DND-41 (cell line): ENCODE results near the gene NFATC2.

Experiments
- ATAC-seq: fragments of 200-7000 bp; cut with Tn5 transposase; 3 replicates; pipeline ENCODE4 v1.9.1; 2021; ENCODE audit warnings: low read depth; ENCODE audit not compliant: insufficient read depth
- DNase-seq: peaks from one replicate; pipeline ENCODE4 v3.0.0-alpha.2; 2020
- H2AFZ ChIP-seq: 2 replicates; pipeline ENCODE4 v1.6.0; 2012; ENCODE audit warnings: low read depth, low read length
- H3K27ac ChIP-seq: 2 replicates; pipeline ENCODE4 v1.5.1; 2012; ENCODE audit warnings: low read length, inconsistent platforms
- H3K27me3 ChIP-seq: fragments of 200-600 bp; sonication (generic); 2 replicates; pipeline ENCODE4 v1.6.0; 2012; ENCODE audit warnings: low read length, mild to moderate bottlenecking, inconsistent platforms; ENCODE audit not compliant: insufficient read depth, poor library complexity
- H3K36me3 ChIP-seq: 2 replicates; pipeline ENCODE4 v1.5.1; 2012; ENCODE audit warnings: low read length, inconsistent platforms; ENCODE audit not compliant: insufficient read depth
- H3K4me1 ChIP-seq: 2 replicates; pipeline ENCODE4 v1.5.1; 2012; ENCODE audit warnings: mild to moderate bottlenecking, low read length; ENCODE audit not compliant: insufficient read depth
- H3K4me2 ChIP-seq: 2 replicates; pipeline ENCODE4 v1.6.0; 2012; ENCODE audit warnings: mild to moderate bottlenecking, moderate library complexity, low read length, inconsistent platforms; ENCODE audit not compliant: insufficient read depth
- H3K4me3 ChIP-seq, 2 experiments: fragments of 200-600 bp in 1 of 2; shearing (Covaris generic) in 1 of 2; 2 replicates each; pipeline ENCODE4 v1.5.1; 2012 to 2016; ENCODE audit warnings: inconsistent platforms in 2 of 2, low read length in 2 of 2, mild to moderate bottlenecking in 2 of 2, low read depth in 1 of 2, moderate library complexity in 1 of 2
- H3K79me2 ChIP-seq: 2 replicates; pipeline ENCODE4 v1.6.0; 2012; ENCODE audit warnings: low read length, inconsistent platforms; ENCODE audit not compliant: insufficient read depth
- H3K9ac ChIP-seq: 2 replicates; pipeline ENCODE4 v1.6.0; 2012; ENCODE audit warnings: low read depth, mild to moderate bottlenecking, inconsistent platforms, low read length, moderate library complexity
- H3K9me3 ChIP-seq: 2 replicates; pipeline ENCODE4 v1.5.1; 2012; ENCODE audit warnings: low read length, moderate library complexity, mild to moderate bottlenecking, inconsistent platforms; ENCODE audit not compliant: insufficient read depth, severe bottlenecking
- H4K20me1 ChIP-seq: 2 replicates; pipeline ENCODE4 v1.6.0; 2012; ENCODE audit warnings: low read length; ENCODE audit not compliant: insufficient read depth
- CTCF ChIP-seq: IDR thresholded peaks from 2 replicates; pipeline ENCODE4 v1.5.1; 2012; ENCODE audit warnings: borderline replicate concordance, low read length, moderate library complexity, mild to moderate bottlenecking; ENCODE audit not compliant: poor library complexity, severe bottlenecking; ENCODE audit errors: extremely low read depth
- EZH2 ChIP-seq: IDR thresholded peaks from 3 replicates; pipeline ENCODE4 v1.6.1; 2012; ENCODE audit warnings: borderline replicate concordance, low read depth, mild to moderate bottlenecking, moderate library complexity, low read length, inconsistent platforms; ENCODE audit not compliant: severe bottlenecking

The NFATC2 gene

GRCh38 chr20:51516855-51517254 lies 25.7 kb downstream of the NFATC2 start:
- Histone ChIP-seq H3K9ac (no peak overlapping the region), H3K4me3 (no peak overlapping the region), H3K36me3 (no peaks in the 10 kb centered on the region), H4K20me1 (no peaks in the 10 kb centered on the region), H3K4me2 (no peak overlapping the region), H3K4me1 (no peaks in the 10 kb centered on the region), H3K79me2 (no peaks in the 10 kb centered on the region), H3K27me3 (peaks cover 6% of the 10 kb centered on the region), H3K27ac (no peak overlapping the region), H2AFZ (no peak overlapping the region), H3K9me3 (no peaks in the 10 kb centered on the region)
- ATAC-seq = no peak
- DNase-seq = no peak
- TF ChIP-seq EZH2 (no peak), CTCF (no peak)

- H3K27me3 ChIP-seq = peaks cover 12% of the 10 kb centered on the region
- H3K9ac ChIP-seq = no peak overlapping the region
- H3K27ac ChIP-seq = no peak overlapping the region
- H3K4me1 ChIP-seq = no peaks in the 10 kb centered on the region
- no peak overlapping the region for H2AFZ ChIP-seq
- ATAC-seq = no peak
- no peak for TF ChIP-seq EZH2
- TF ChIP-seq CTCF = no peak
- no peaks in the 10 kb centered on the region for H3K36me3 ChIP-seq
- no peaks in the 10 kb centered on the region for H3K79me2 ChIP-seq
- no peaks in the 10 kb centered on the region for H4K20me1 ChIP-seq
- no peak overlapping the region for H3K4me3 ChIP-seq
- DNase-seq = no peak
- H3K4me2 ChIP-seq = no peak overlapping the region
- no peaks in the 10 kb centered on the region for H3K9me3 ChIP-seq
Observed at GRCh38 chr20:51514836-51515235, 27.7 kb downstream of the NFATC2 start.

- Histone ChIP-seq H2AFZ (no peak overlapping the region), H3K36me3 (no peaks in the 10 kb centered on the region), H4K20me1 (no peaks in the 10 kb centered on the region), H3K9me3 (no peaks in the 10 kb centered on the region), H3K4me3 (no peak overlapping the region), H3K4me2 (no peak overlapping the region), H3K79me2 (no peaks in the 10 kb centered on the region), H3K9ac (no peak overlapping the region), H3K27me3 (peaks cover 12% of the 10 kb centered on the region), H3K27ac (no peak overlapping the region), H3K4me1 (no peaks in the 10 kb centered on the region)
- ATAC-seq (no peak), DNase-seq (no peak)
- no peak for TF ChIP-seq EZH2
- no peak for TF ChIP-seq CTCF
Observed at GRCh38 chr20:51514249-51514648, 28.3 kb downstream of the NFATC2 start.

- TF ChIP-seq CTCF (no peak), EZH2 (no peak)
- Histone ChIP-seq H3K9ac (no peak overlapping the region), H3K27ac (no peak overlapping the region), H4K20me1 (no peaks in the 10 kb centered on the region), H3K4me2 (no peak overlapping the region), H3K4me3 (no peak overlapping the region), H2AFZ (no peak overlapping the region), H3K36me3 (no peaks in the 10 kb centered on the region), H3K9me3 (no peaks in the 10 kb centered on the region), H3K4me1 (no peaks in the 10 kb centered on the region), H3K79me2 (no peaks in the 10 kb centered on the region), H3K27me3 (peaks cover 12% of the 10 kb centered on the region)
- DNase-seq = no peak
- ATAC-seq = no peak
Observed at GRCh38 chr20:51513545-51513944, 29.0 kb downstream of the NFATC2 start.
